Renal pelvis (tissue), 4 donors: Measurements from ENCODE around the gene C1orf21. TPM values are rescaled to one million over a fixed set of nuclear protein-coding genes. Genes with fewer than 3 reads are reported as not detected.

Experiments
- DNase-seq: peaks from one replicate; pipeline ENCODE4 v3.0.0-alpha.2; 2013
- polyA plus RNA-seq, 3 donors: library from polyadenylated mRNA; unstranded; fragments of 120-200 nt; gene quantifications; one replicate each; pipeline ENCODE4 v1.2.1, GENCODE V29; 2013; ENCODE audit not compliant: insufficient read length in 3 of 3

C1orf21 gene
- polyA plus RNA-seq, 3 donors = 28.2 to 31.9 (median 29.2) TPM

DNA sequence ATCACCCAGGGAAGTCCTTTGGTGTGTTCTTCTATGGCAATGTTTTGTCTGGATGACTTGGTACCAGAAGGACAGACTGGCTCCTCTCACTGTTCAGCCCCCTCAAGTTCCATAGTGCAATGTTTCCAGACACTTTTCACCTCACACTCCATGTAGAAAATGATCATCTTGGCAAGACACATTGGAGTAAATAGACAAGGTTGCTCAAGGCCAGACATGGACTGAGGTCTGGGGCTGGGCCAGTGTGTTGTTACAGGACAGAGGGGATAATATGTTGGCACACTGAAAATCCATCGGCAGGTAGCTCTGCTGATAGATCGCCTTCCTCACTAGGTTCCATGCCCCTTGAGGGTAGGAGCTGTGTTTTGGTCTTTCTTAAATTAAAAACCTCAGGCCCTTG lies 51.5 kb downstream of the C1orf21 start:
- DNase-seq = no peak

DNA sequence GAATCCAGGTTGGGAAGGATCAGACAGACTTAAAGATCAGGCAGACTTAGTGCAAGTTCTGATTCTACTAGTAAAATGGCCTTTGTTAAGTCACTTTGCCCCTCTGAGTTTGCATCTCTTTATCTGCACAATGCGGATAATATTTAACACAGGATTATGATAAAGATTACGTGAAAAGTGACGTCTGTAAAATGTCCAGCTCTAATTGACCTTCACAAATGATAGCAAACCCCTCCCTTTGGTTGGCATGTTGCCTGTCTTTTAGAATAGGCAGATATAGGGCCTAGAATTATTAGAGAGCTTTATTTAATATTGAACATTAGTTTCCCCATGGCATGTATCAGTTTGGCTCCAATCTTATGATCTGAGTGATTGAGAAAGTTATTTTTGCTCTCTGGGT lies 55.4 kb downstream of the C1orf21 start:
- no peak for DNase-seq

DNA sequence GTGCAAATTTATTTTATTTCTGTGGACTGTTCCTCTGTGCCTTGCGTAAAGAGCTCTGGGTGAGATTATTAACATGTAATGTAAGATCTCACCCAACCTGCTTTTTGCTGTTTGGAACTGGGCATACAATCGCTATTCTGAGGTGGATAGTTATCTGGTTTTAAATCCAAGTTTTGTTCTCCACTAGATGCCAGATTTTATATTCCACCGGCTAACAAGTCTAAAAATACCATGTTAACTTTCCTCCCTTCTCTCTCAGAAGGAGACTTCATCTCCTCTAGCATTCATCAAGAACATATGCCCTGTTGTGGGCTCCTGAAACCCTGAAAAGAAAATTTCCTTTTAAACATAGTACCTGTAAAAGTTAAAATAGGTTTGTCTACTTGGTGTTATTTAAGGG lies 56.4 kb downstream of the C1orf21 start:
- DNase-seq = no peak

DNA sequence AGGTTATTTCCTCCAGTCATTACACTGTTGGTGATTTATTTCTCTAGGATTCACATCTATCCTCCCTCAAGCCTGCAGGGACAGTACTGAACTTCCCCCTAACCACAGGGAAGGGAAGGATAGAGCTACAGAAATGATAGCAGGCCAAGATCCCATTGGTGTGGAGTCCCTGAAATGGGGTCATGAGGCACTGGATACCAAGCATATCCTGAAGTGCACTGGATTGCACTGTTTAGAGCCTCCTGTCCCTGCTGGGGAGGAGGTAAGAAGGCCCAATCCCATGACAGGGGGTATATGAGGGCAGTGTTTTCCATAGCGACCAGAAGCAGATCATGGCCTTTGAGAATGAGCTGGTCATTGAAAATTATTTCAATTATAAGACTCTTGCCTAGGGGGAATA lies 56.8 kb downstream of the C1orf21 start:
- no peak for DNase-seq

- DNase-seq = no peak
Observed at GRCh38 chr1:184445997-184446396, 59.2 kb downstream of the C1orf21 start.

GRCh38 chr1:184447651-184448185 lies 60.9 kb downstream of the C1orf21 start:
- no peak for DNase-seq

GRCh38 chr1:184449916-184450315 lies 63.1 kb downstream of the C1orf21 start:
- no peak for DNase-seq

GRCh38 chr1:184455786-184456185 lies 69.0 kb downstream of the C1orf21 start:
- no peak for DNase-seq

GRCh38 chr1:184456189-184456588 lies 69.4 kb downstream of the C1orf21 start:
- peak; percentile 8 for DNase-seq

- DNase-seq = no peak
Observed at GRCh38 chr1:184457500-184457899, 70.7 kb downstream of the C1orf21 start.

DNA sequence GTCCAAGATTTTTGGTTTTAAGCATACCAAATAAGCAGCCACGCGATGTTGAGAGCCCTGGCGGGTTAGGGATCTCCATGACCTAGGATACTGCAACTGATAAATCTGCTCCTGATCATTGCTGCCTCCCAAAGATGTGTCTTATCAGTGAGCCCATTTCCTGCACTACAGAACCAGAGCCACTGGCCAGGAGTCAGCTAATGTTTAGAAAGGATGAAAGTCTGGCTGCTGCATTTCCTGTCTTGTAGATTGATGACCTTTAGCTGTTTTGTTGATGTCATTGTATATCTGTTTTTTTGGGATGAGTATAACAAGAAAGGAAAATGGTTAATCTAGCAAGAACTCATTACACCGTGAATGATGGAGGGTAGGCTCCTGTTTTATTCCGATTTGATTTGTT lies 74.5 kb downstream of the C1orf21 start:
- no peak for DNase-seq

DNA sequence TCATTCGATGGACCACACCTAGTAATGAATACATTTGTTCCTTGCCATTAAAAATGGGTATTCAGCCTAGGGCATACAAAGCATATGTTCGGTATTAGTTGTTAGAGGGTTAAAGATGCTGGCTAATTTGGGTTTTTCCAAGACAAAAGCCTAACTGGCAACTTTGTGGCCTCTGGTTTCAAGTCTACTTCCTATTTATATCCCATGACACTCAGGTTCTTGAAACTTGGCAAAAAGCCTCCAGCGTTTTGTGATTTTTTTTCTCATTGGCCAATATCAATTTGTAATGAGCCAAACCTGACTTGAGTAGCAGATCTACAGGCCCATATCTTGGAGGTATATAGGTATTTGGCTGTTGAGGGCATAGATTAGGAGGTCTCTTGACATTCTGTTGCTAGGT lies 75.3 kb downstream of the C1orf21 start:
- no peak for DNase-seq

DNA sequence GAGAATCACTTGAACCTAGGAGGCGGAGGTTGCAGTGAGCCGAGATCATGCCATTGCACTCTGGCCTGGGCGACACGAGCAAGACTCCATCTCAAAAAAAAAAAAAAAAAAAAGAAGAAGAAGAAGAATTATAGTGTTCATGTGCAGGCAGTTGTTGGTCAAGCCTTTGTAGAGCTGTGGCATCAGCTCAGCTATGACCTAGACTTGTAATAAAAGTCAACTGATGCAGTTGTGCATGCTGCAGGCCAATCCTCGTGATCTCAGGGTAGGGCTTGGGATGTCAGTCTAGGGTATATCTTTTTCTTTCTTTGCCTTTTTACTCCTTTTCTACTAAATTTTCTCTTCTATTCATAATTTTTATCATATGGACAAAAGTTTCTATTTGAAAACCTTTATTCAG lies 76.2 kb downstream of the C1orf21 start:
- no peak for DNase-seq

DNA sequence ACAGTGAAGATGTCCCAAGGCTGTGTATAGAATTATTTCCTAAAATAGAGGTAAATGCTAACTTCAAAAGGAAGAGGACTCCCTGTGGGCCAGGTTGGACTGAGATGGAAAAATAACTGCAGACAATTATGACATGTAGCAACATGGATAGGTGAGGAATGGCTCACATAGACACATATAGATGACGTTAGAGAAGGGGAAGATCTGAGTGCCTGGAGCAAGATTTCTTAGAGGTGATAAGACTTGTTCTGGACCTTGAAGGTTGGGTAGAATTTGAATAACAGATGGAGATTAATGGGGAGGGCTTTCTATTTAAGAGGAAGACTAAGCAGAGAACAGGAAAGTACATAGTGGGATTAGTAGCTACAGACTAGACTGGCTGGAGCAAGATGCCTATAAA lies 76.9 kb downstream of the C1orf21 start:
- DNase-seq = no peak

GRCh38 chr1:184464757-184465156 lies 77.9 kb downstream of the C1orf21 start:
- no peak for DNase-seq

DNA sequence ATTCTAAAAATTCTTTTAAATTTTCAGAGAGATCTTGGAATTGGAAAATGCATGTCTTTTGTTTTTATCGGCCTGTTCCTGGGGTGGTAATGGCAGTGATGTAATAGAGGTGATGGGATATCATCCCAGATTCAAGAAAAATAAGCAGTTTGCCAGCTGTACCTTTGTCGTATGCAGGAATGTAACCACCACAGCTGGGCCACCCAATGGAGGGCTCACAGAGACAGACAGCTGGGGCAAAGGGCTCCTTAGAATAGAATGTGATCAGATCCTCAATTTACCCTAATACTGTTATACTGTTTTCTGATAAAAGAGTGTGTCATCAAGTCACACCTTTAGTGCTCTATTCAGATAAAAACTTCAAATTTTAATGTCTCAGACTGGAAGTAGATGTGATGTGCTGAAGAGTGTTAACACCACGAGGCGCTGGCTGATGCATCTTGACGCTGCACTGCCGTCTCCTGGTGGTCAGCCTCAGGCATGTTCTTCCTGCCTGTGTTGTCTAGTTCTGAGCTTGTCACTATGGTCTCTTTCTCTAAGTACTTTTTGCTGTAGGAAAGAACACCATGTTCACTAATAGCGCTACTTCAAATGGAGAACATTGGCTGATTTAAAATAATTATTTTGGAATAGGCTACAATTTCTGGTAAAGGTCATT lies 78.8 kb downstream of the C1orf21 start:
- no peak for DNase-seq

DNA sequence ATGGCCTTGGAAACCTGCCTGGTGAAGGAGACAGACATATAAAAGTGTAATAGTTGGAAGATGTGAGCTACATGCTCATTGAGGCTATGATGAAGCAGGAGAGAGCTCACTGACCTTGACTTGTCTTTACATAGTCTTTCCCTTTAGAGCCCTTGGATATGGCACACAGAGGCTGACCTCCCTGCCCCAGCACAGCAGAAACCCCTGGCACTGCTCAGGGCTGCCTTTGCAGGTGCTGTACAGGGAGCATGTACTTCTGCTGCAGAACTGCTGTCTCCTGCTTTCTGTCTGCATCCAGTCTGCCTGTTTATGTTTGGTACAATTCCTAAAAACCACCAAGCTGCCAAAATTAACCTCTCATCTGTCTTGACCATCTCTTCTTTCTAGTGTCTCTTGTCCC lies 80.5 kb downstream of the C1orf21 start:
- no peak for DNase-seq

DNA sequence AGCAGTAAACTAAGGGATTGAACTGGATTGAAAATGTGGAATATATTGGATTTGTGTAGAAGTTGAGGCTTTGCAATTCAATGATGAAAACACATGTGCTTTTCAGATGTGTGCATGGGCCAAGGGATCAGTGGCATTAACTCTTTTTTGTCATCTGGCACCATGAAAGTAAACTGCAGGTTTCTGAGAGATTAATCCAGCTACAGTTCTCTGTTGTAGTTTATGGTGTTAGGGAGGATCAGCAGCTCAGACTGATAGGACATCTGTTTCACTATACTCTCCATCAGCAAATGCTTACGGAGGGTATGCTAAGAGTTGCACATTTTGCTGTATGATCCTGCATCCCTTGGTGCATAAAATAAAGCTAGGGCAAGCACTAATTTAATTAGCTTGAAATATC lies 82.6 kb downstream of the C1orf21 start:
- DNase-seq = no peak

- no peak for DNase-seq
Observed at GRCh38 chr1:184471686-184472085, 84.9 kb downstream of the C1orf21 start.

- no peak for DNase-seq
Observed at GRCh38 chr1:184472136-184472535, 85.3 kb downstream of the C1orf21 start.

DNA sequence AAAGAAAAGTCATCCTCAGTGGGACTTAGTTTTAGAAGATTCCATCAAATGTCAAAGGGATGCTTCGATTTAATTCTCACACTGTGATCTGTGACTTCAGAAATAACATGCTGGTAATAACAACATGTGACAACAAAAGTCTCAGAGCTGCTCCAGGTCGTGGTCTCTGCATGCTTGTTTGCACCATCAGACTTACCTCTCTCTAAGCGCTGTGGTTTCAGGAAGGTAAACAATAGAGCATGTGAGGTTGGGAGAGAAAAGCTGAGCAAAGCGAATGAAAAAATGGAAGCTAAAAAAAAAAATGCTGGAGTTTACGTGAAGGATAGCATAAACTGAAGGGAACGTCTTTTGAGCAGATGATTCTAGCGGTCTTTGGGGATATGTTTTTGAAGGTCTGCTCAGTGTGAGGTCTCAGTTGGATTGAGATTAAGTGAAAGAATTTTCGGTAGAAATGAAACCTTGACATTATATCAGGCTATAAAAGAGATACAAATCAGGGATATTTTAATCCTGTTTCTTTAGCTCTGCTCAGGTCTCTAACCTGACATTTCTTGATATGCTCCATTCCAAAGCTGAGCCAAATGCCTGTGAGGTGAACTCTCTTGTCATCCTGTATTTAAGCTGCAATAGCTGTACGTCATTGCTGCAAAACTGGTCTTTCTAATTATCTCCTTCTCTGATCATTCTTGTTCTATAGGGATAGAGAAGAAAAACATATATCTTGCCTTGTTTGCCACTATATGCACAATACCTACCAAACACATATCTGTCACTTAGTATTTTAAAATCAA lies 86.5 kb downstream of the C1orf21 start:
- no peak for DNase-seq

- DNase-seq = no peak
Observed at GRCh38 chr1:184476187-184476586, 89.4 kb downstream of the C1orf21 start.

DNA sequence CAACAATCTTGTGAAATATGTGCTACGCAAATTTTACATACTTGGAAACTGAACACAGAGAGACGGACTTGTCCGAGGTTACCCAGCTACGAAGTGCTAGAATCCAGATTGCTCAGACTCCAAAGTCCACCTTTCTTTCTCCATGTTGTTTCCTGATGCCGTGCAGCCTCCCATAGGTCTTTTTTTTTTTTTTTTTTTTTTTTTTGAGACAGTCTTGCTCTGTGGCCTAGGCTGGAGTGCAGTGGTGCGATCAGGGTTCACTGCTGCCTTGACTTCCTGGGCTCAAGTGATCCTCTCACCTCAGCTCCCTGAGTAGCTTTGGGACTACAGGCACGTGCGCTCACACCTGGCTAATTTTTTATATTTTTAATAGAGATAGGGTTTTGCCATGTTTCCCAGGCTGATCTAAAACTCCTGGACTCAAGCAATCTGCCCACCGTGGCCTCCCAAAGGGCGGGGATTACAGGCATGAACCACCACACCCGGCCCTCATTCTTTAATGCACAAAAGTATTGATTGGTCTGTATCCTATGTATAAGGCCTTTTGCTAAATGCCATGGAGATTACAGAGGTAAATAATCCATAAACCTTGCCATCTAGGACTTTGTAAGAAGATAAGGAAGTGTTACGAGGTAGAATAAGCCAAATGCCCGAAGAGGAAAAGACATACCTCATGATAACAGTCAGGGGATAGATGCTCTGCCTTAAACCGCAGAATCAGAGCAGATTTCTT lies 92.8 kb downstream of the C1orf21 start:
- no peak for DNase-seq
